ENCODE results near the gene CA10.

CA10 gene

DNA sequence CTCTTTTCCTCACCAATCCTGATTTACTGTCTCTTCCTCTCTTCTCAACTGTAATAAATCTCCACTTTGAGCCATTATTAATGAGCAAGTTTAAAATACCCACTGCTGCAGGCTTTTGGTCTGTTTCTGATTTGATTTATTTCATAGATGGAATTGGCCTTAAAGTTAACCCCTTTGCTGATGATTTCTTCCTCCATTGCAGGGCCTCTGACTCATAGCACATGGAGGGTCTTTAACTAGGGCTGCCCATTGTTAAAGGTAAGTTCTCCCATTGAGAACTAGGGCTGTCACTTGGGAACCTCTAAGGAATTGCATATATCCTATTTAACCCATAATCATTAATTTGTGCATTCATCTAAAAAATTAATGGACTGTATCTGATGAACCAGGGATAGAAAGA lies 221.2 kb downstream of the CA10 start:
- Histone ChIP-seq H3K27ac (ENCODE audit: low read length) (no peak overlapping the region), H3K9me3 (ENCODE audit: control insufficient read depth in 1 of 2, low read length in 2 of 2) (no peaks in the 10 kb centered on the region), H3K36me3 (ENCODE audit: control insufficient read depth in 1 of 2, insufficient read depth in 2 of 2, low read length in 2 of 2) (no peaks in the 10 kb centered on the region), H3K4me3 (ENCODE audit: low read depth in 1 of 2, low read length in 2 of 2) (no peak overlapping the region), H3K4me1 (ENCODE audit: control insufficient read depth in 1 of 2, insufficient read depth in 2 of 2, low read length in 2 of 2) (no peaks in the 10 kb centered on the region), H3K27me3 (ENCODE audit: low read depth, low read length) (no peaks in the 10 kb centered on the region)

DNA sequence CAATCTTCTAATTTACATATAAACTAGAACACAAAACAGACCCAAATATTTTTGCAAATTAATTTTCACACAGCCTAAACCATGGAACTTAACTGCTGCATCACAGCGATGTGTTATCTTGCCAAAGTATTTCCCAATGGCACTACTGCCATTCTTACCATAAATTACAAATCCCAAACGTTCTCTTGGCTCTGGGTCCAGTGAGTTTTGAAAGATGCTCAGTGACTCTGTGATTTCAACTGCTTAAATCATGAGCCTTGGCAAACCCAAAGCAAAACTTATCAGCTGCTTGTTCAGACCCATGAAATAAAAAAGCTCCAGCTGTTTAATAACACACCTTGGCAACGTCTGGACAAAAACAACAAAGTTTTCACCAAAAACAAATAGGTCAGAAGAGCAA lies 223.0 kb downstream of the CA10 start:
- no peaks in the 10 kb centered on the region for H3K36me3 ChIP-seq (ENCODE audit: control insufficient read depth in 1 of 2, insufficient read depth in 2 of 2, low read length in 2 of 2)
- no peak overlapping the region for H3K27ac ChIP-seq (ENCODE audit: low read length)
- no peaks in the 10 kb centered on the region for H3K4me1 ChIP-seq (ENCODE audit: control insufficient read depth in 1 of 2, insufficient read depth in 2 of 2, low read length in 2 of 2)
- no peaks in the 10 kb centered on the region for H3K9me3 ChIP-seq (ENCODE audit: control insufficient read depth in 1 of 2, low read length in 2 of 2)
- H3K4me3 ChIP-seq (ENCODE audit: low read depth in 1 of 2, low read length in 2 of 2): no peak overlapping the region
- H3K27me3 ChIP-seq (ENCODE audit: low read depth, low read length): no peaks in the 10 kb centered on the region

- H3K27me3 ChIP-seq (ENCODE audit: low read depth, low read length): no peaks in the 10 kb centered on the region
- no peak overlapping the region for H3K27ac ChIP-seq (ENCODE audit: low read length)
- no peaks in the 10 kb centered on the region for H3K4me1 ChIP-seq (ENCODE audit: control insufficient read depth in 1 of 2, insufficient read depth in 2 of 2, low read length in 2 of 2)
- H3K9me3 ChIP-seq (ENCODE audit: control insufficient read depth in 1 of 2, low read length in 2 of 2): no peaks in the 10 kb centered on the region
- no peaks in the 10 kb centered on the region for H3K36me3 ChIP-seq (ENCODE audit: control insufficient read depth in 1 of 2, insufficient read depth in 2 of 2, low read length in 2 of 2)
- H3K4me3 ChIP-seq (ENCODE audit: low read depth in 1 of 2, low read length in 2 of 2): no peak overlapping the region
These were observed 224.9 kb downstream of the CA10 start for GRCh38 chr17:51933647-51934046.

- H3K9me3 ChIP-seq (ENCODE audit: control insufficient read depth in 1 of 2, low read length in 2 of 2): no peaks in the 10 kb centered on the region
- H3K4me1 ChIP-seq (ENCODE audit: control insufficient read depth in 1 of 2, insufficient read depth in 2 of 2, low read length in 2 of 2): no peaks in the 10 kb centered on the region
- no peaks in the 10 kb centered on the region for H3K36me3 ChIP-seq (ENCODE audit: control insufficient read depth in 1 of 2, insufficient read depth in 2 of 2, low read length in 2 of 2)
- no peaks in the 10 kb centered on the region for H3K27me3 ChIP-seq (ENCODE audit: low read depth, low read length)
- H3K27ac ChIP-seq (ENCODE audit: low read length): no peak overlapping the region
- no peak overlapping the region for H3K4me3 ChIP-seq (ENCODE audit: low read depth in 1 of 2, low read length in 2 of 2)
These were observed 232.1 kb downstream of the CA10 start for GRCh38 chr17:51926448-51926847.

DNA sequence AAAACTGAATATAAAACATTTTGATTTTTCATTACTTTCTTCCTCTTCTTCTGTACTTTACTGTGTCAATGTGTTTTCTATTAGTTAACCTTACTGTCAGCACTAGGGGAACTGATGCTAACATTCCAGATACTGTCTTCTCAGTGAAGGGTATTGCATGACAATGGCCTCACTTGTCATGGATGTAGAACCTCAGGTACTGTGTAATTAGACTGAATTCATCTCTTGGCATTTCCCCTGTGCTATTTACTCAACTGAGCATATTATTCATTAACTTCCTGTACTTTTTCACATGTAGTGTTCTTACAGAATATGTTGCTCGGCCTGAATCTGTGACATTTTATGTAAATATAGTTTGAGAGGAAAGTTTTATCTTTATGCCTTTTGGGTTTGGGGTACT lies 237.0 kb downstream of the CA10 start:
- H3K9me3 ChIP-seq (ENCODE audit: control insufficient read depth in 1 of 2, low read length in 2 of 2): no peaks in the 10 kb centered on the region
- H3K4me1 ChIP-seq (ENCODE audit: control insufficient read depth in 1 of 2, insufficient read depth in 2 of 2, low read length in 2 of 2): no peaks in the 10 kb centered on the region
- no peaks in the 10 kb centered on the region for H3K36me3 ChIP-seq (ENCODE audit: control insufficient read depth in 1 of 2, insufficient read depth in 2 of 2, low read length in 2 of 2)
- no peak overlapping the region for H3K27ac ChIP-seq (ENCODE audit: low read length)
- no peak overlapping the region for H3K4me3 ChIP-seq (ENCODE audit: low read depth in 1 of 2, low read length in 2 of 2)
- no peaks in the 10 kb centered on the region for H3K27me3 ChIP-seq (ENCODE audit: low read depth, low read length)

DNA sequence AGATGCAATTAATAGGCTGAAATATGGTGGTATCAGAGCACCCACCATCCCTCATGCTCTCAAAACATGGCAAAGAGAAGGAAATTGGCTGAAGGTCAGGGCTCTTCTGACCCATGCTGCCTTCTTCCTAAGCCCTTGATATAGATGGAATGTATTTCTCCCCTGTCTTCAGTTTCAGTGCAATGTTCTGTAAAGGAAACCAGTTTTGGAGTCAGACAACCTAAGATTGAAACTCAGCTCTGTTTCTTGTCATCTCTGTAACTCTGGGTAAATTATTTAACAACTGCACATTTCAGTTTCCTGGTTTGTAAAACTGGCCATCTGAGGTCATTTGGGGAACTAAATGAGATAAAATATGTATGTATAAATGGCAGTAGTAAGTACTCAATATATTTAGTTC lies 243.9 kb downstream of the CA10 start:
- Histone ChIP-seq H3K9me3 (ENCODE audit: control insufficient read depth in 1 of 2, low read length in 2 of 2) (no peaks in the 10 kb centered on the region), H3K36me3 (ENCODE audit: control insufficient read depth in 1 of 2, insufficient read depth in 2 of 2, low read length in 2 of 2) (no peaks in the 10 kb centered on the region), H3K4me3 (ENCODE audit: low read depth in 1 of 2, low read length in 2 of 2) (no peak overlapping the region), H3K4me1 (ENCODE audit: control insufficient read depth in 1 of 2, insufficient read depth in 2 of 2, low read length in 2 of 2) (no peaks in the 10 kb centered on the region), H3K27me3 (ENCODE audit: low read depth, low read length) (no peaks in the 10 kb centered on the region), H3K27ac (ENCODE audit: low read length) (no peak overlapping the region)

GRCh38 chr17:51913491-51914205 lies 244.9 kb downstream of the CA10 start:
- no peak overlapping the region for H3K4me3 ChIP-seq (ENCODE audit: low read depth in 1 of 2, low read length in 2 of 2)
- H3K27me3 ChIP-seq (ENCODE audit: low read depth, low read length): no peaks in the 10 kb centered on the region
- H3K9me3 ChIP-seq (ENCODE audit: control insufficient read depth in 1 of 2, low read length in 2 of 2): no peaks in the 10 kb centered on the region
- H3K36me3 ChIP-seq (ENCODE audit: control insufficient read depth in 1 of 2, insufficient read depth in 2 of 2, low read length in 2 of 2): no peaks in the 10 kb centered on the region
- H3K4me1 ChIP-seq (ENCODE audit: control insufficient read depth in 1 of 2, insufficient read depth in 2 of 2, low read length in 2 of 2): no peaks in the 10 kb centered on the region
- no peak overlapping the region for H3K27ac ChIP-seq (ENCODE audit: low read length)

GRCh38 chr17:51912939-51913338 lies 245.6 kb downstream of the CA10 start:
- no peaks in the 10 kb centered on the region for H3K36me3 ChIP-seq (ENCODE audit: control insufficient read depth in 1 of 2, insufficient read depth in 2 of 2, low read length in 2 of 2)
- H3K4me1 ChIP-seq (ENCODE audit: control insufficient read depth in 1 of 2, insufficient read depth in 2 of 2, low read length in 2 of 2): no peaks in the 10 kb centered on the region
- H3K27ac ChIP-seq (ENCODE audit: low read length): no peak overlapping the region
- no peaks in the 10 kb centered on the region for H3K9me3 ChIP-seq (ENCODE audit: control insufficient read depth in 1 of 2, low read length in 2 of 2)
- H3K27me3 ChIP-seq (ENCODE audit: low read depth, low read length): no peaks in the 10 kb centered on the region
- H3K4me3 ChIP-seq (ENCODE audit: low read depth in 1 of 2, low read length in 2 of 2): no peak overlapping the region

DNA sequence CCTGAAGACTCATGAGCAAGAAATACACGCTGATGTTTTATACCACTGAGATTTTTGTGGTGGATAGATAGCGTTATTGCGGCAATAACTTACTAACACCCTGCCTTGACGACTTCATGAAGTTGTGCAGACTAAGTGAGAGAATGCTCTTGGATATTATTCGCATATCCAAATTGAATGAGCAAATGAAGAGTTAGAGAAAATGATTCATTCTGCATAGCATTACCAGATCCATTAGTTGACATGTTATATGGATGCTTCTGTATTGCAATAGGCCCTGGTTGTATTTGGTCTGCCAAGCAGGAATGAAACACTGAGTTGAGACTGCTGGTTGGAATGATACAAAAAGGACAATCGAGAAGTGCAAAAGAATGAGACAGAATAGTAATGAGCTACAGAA lies 247.3 kb downstream of the CA10 start:
- Histone ChIP-seq H3K36me3 (ENCODE audit: control insufficient read depth in 1 of 2, insufficient read depth in 2 of 2, low read length in 2 of 2) (no peaks in the 10 kb centered on the region), H3K27ac (ENCODE audit: low read length) (no peak overlapping the region), H3K4me1 (ENCODE audit: control insufficient read depth in 1 of 2, insufficient read depth in 2 of 2, low read length in 2 of 2) (no peaks in the 10 kb centered on the region), H3K27me3 (ENCODE audit: low read depth, low read length) (no peaks in the 10 kb centered on the region), H3K4me3 (ENCODE audit: low read depth in 1 of 2, low read length in 2 of 2) (no peak overlapping the region), H3K9me3 (ENCODE audit: control insufficient read depth in 1 of 2, low read length in 2 of 2) (no peaks in the 10 kb centered on the region)

GRCh38 chr17:51909971-51910370 lies 248.5 kb downstream of the CA10 start:
- Histone ChIP-seq H3K27ac (ENCODE audit: low read length) (no peak overlapping the region), H3K27me3 (ENCODE audit: low read depth, low read length) (no peaks in the 10 kb centered on the region), H3K4me3 (ENCODE audit: low read depth in 1 of 2, low read length in 2 of 2) (no peak overlapping the region), H3K9me3 (ENCODE audit: control insufficient read depth in 1 of 2, low read length in 2 of 2) (no peaks in the 10 kb centered on the region), H3K4me1 (ENCODE audit: control insufficient read depth in 1 of 2, insufficient read depth in 2 of 2, low read length in 2 of 2) (no peaks in the 10 kb centered on the region), H3K36me3 (ENCODE audit: control insufficient read depth in 1 of 2, insufficient read depth in 2 of 2, low read length in 2 of 2) (no peaks in the 10 kb centered on the region)

DNA sequence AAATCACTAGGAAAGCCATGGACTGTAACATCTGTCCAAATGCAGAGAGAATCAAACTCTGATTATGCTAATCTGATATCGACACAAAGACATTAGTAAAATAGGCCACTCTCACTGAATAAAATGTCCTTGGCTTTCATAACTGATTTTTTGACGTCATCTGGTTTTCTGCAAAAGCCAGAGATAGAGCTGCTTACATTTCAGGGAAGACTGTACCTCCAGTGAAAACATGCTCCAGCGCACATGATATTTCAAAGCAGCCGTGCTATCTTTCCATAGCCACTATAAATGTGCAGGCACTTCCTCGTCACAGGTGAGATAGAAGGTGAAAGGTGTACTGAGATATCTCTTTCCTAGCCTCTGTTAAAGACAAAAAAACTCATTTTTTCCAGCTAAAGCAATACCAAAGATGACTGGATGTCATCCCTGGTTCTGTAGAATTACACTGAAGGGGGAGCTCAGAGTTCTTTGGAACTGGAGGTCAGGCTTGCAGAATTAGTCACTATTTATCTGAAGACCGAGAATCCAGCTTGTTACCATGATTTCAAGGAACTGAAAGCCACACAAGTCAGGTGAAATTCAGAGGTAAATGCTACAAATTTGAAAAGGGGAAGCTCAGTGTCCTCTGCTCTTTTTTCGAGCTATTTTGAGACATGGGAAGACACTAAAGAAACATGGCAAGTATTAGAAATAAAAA lies 249.5 kb downstream of the CA10 start:
- H3K27me3 ChIP-seq (ENCODE audit: low read depth, low read length): no peaks in the 10 kb centered on the region
- H3K4me3 ChIP-seq (ENCODE audit: low read depth in 1 of 2, low read length in 2 of 2): no peak overlapping the region
- H3K4me1 ChIP-seq (ENCODE audit: control insufficient read depth in 1 of 2, insufficient read depth in 2 of 2, low read length in 2 of 2): no peaks in the 10 kb centered on the region
- H3K27ac ChIP-seq (ENCODE audit: low read length): no peak overlapping the region
- no peaks in the 10 kb centered on the region for H3K36me3 ChIP-seq (ENCODE audit: control insufficient read depth in 1 of 2, insufficient read depth in 2 of 2, low read length in 2 of 2)
- no peaks in the 10 kb centered on the region for H3K9me3 ChIP-seq (ENCODE audit: control insufficient read depth in 1 of 2, low read length in 2 of 2)

DNA sequence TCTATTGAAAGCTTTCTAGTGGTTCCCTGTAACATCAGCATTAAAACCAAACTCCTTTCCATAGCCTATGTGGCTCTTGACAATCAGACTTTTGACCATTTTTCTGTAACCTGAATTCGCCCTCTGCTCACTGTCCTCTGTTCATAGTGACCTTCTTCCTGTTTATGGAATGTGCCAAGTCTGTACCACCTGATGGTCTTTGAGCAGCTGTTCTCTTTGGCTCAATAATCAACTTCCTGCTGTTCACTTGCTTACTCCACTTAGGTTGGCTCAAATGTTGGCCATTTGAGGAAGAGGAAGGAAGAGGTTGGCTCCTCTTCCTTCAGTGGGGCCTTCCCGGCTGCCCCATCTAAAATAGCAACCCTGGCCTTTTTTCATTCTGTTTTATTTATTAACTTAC lies 251.5 kb downstream of the CA10 start:
- Histone ChIP-seq H3K4me1 (ENCODE audit: control insufficient read depth in 1 of 2, insufficient read depth in 2 of 2, low read length in 2 of 2) (no peaks in the 10 kb centered on the region), H3K4me3 (ENCODE audit: low read depth in 1 of 2, low read length in 2 of 2) (no peak overlapping the region)

More for the DNA sequence above, 251.5 kb downstream of the CA10 start:
- Histone ChIP-seq H3K27ac (ENCODE audit: low read length) (no peak overlapping the region), H3K27me3 (ENCODE audit: low read depth, low read length) (no peaks in the 10 kb centered on the region), H3K36me3 (ENCODE audit: control insufficient read depth in 1 of 2, insufficient read depth in 2 of 2, low read length in 2 of 2) (no peaks in the 10 kb centered on the region), H3K9me3 (ENCODE audit: control insufficient read depth in 1 of 2, low read length in 2 of 2) (no peaks in the 10 kb centered on the region)
